Stimulated activated naive B cell treated with anti-CD40 and anti-IgM and Interleukin-4, amounts not matched to agents 10 μg/mL and 1 μg/mL and 100 μg/mL, for 72 hours (primary cell): Measurements from ENCODE around the gene FAM13A.

Experiments used
- ATAC-seq, 2 donors: fragments of 150-1000 bp; cut with Tn5 transposase; replicated peaks; 2 replicates each; pipeline ENCODE4 v1.10.0; 2021; ENCODE audit warnings: moderate library complexity in 1 of 2
- DNase-seq: peaks from one replicate; pipeline ENCODE4 v3.0.0; 2021
- H3K27ac Mint-ChIP-seq: one replicate; pipeline ENCODE4 v1.8.0; 2022; ENCODE audit warnings: mild to moderate bottlenecking, mixed read lengths
- H3K27me3 Mint-ChIP-seq, 2 donors: one replicate each; pipeline ENCODE4 v1.8.0; 2022; ENCODE audit warnings: mixed read lengths in 2 of 2
- H3K36me3 Mint-ChIP-seq, 2 donors: one replicate each; pipeline ENCODE4 v1.8.0; 2022; ENCODE audit warnings: mixed read lengths in 2 of 2, mild to moderate bottlenecking in 1 of 2
- H3K4me1 Mint-ChIP-seq, 2 donors: one replicate each; pipeline ENCODE4 v1.8.0; 2022; ENCODE audit warnings: mixed read lengths in 2 of 2, mild to moderate bottlenecking in 1 of 2
- H3K4me3 Mint-ChIP-seq, 2 donors: one replicate each; pipeline ENCODE4 v1.8.0; 2022; ENCODE audit warnings: mild to moderate bottlenecking in 2 of 2, mixed read lengths in 2 of 2, moderate library complexity in 1 of 2
- H3K9me3 Mint-ChIP-seq, 2 donors: one replicate each; pipeline ENCODE4 v1.8.0; 2022; ENCODE audit warnings: mixed read lengths in 2 of 2, mild to moderate bottlenecking in 1 of 2

The FAM13A gene

GRCh38 chr4:88814043-88814617 lies 242.9 kb downstream of the FAM13A start:
- H3K27ac Mint-ChIP-seq = no peak overlapping the region
- no peaks in the 10 kb centered on the region for H3K9me3 Mint-ChIP-seq
- no peaks in the 10 kb centered on the region for H3K36me3 Mint-ChIP-seq
- no peak overlapping the region for H3K4me3 Mint-ChIP-seq
- ATAC-seq (no peak), DNase-seq (no peak)
- no peaks in the 10 kb centered on the region for H3K4me1 Mint-ChIP-seq
- H3K27me3 Mint-ChIP-seq = peaks cover 0 to 4% of the 10 kb centered on the region in 2 donors

GRCh38 chr4:88813013-88813412 lies 244.0 kb downstream of the FAM13A start:
- Mint-ChIP-seq H3K27ac (no peak overlapping the region), H3K9me3 (no peaks in the 10 kb centered on the region), H3K36me3 (no peaks in the 10 kb centered on the region), H3K4me1 (no peaks in the 10 kb centered on the region), H3K4me3 (no peak overlapping the region), H3K27me3 (peaks cover 0 to 4% of the 10 kb centered on the region in 2 donors)
- no peak for DNase-seq
- ATAC-seq = no peak

- H3K4me1 Mint-ChIP-seq = no peaks in the 10 kb centered on the region
- H3K27me3 Mint-ChIP-seq = peaks cover 0 to 4% of the 10 kb centered on the region in 2 donors
- H3K27ac Mint-ChIP-seq = no peak overlapping the region
- DNase-seq (no peak), ATAC-seq (no peak)
- no peaks in the 10 kb centered on the region for H3K9me3 Mint-ChIP-seq
- H3K36me3 Mint-ChIP-seq = no peaks in the 10 kb centered on the region
- no peak overlapping the region for H3K4me3 Mint-ChIP-seq
These were observed 244.6 kb downstream of the FAM13A start for GRCh38 chr4:88812420-88812819.

GRCh38 chr4:88811904-88812303 lies 245.1 kb downstream of the FAM13A start:
- DNase-seq = no peak

GRCh38 chr4:88810325-88810724 lies 246.7 kb downstream of the FAM13A start:
- Mint-ChIP-seq H3K27me3 (peaks cover 0 to 4% of the 10 kb centered on the region in 2 donors), H3K9me3 (no peaks in the 10 kb centered on the region), H3K4me1 (no peaks in the 10 kb centered on the region), H3K27ac (no peak overlapping the region), H3K4me3 (no peak overlapping the region), H3K36me3 (no peaks in the 10 kb centered on the region)
- ATAC-seq (no peak), DNase-seq (no peak)

More at GRCh38 chr4:88811904-88812303, 245.1 kb downstream of the FAM13A start:
- Mint-ChIP-seq H3K27me3 (peaks cover 0 to 4% of the 10 kb centered on the region in 2 donors), H3K27ac (no peak overlapping the region), H3K9me3 (no peaks in the 10 kb centered on the region), H3K4me1 (no peaks in the 10 kb centered on the region), H3K4me3 (no peak overlapping the region), H3K36me3 (no peaks in the 10 kb centered on the region)
- no peak for ATAC-seq

GRCh38 chr4:88809576-88810219 lies 247.3 kb downstream of the FAM13A start:
- Mint-ChIP-seq H3K4me3 (no peak overlapping the region), H3K9me3 (no peaks in the 10 kb centered on the region), H3K27me3 (peaks cover 0 to 4% of the 10 kb centered on the region in 2 donors), H3K27ac (no peak overlapping the region), H3K36me3 (no peaks in the 10 kb centered on the region), H3K4me1 (no peaks in the 10 kb centered on the region)
- ATAC-seq = no peak
- no peak for DNase-seq

GRCh38 chr4:88809101-88809500 lies 247.9 kb downstream of the FAM13A start:
- H3K4me3 Mint-ChIP-seq = no peak overlapping the region
- DNase-seq (no peak), ATAC-seq (no peak)
- H3K4me1 Mint-ChIP-seq = no peaks in the 10 kb centered on the region
- no peaks in the 10 kb centered on the region for H3K9me3 Mint-ChIP-seq
- H3K27ac Mint-ChIP-seq = no peak overlapping the region
- H3K27me3 Mint-ChIP-seq = peaks cover 0 to 2% of the 10 kb centered on the region in 2 donors
- H3K36me3 Mint-ChIP-seq = no peaks in the 10 kb centered on the region

- no peaks in the 10 kb centered on the region for H3K36me3 Mint-ChIP-seq
- ATAC-seq = no peak
- H3K9me3 Mint-ChIP-seq = no peaks in the 10 kb centered on the region
- H3K27ac Mint-ChIP-seq = no peak overlapping the region
- no peak for DNase-seq
- H3K4me1 Mint-ChIP-seq = peaks cover 0 to 5% of the 10 kb centered on the region in 2 donors
- no peaks in the 10 kb centered on the region for H3K27me3 Mint-ChIP-seq
- H3K4me3 Mint-ChIP-seq = no peak overlapping the region
These were observed 249.5 kb downstream of the FAM13A start for GRCh38 chr4:88807499-88807898.

GRCh38 chr4:88804234-88804633 lies 252.8 kb downstream of the FAM13A start:
- no peaks in the 10 kb centered on the region for H3K27me3 Mint-ChIP-seq
- DNase-seq = no peak
- no peak overlapping the region for H3K4me3 Mint-ChIP-seq
- ATAC-seq = peak in 1 of 2 donors; percentile 33
- peaks cover 0 to 5% of the 10 kb centered on the region in 2 donors for H3K4me1 Mint-ChIP-seq
- H3K27ac Mint-ChIP-seq = no peak overlapping the region
- H3K36me3 Mint-ChIP-seq = no peaks in the 10 kb centered on the region
- H3K9me3 Mint-ChIP-seq = no peaks in the 10 kb centered on the region

GRCh38 chr4:88803600-88804096 lies 253.3 kb downstream of the FAM13A start:
- no peaks in the 10 kb centered on the region for H3K9me3 Mint-ChIP-seq
- no peak overlapping the region for H3K27ac Mint-ChIP-seq
- H3K27me3 Mint-ChIP-seq = no peaks in the 10 kb centered on the region
- DNase-seq (no peak), ATAC-seq (peak; percentile 65 to 81)
- peaks cover 0 to 5% of the 10 kb centered on the region in 2 donors for H3K4me1 Mint-ChIP-seq
- no peak overlapping the region for H3K4me3 Mint-ChIP-seq
- H3K36me3 Mint-ChIP-seq = no peaks in the 10 kb centered on the region

GRCh38 chr4:88802585-88803286 lies 254.2 kb downstream of the FAM13A start:
- no peaks in the 10 kb centered on the region for H3K36me3 Mint-ChIP-seq
- H3K27ac Mint-ChIP-seq = no peak overlapping the region
- no peaks in the 10 kb centered on the region for H3K9me3 Mint-ChIP-seq
- no peaks in the 10 kb centered on the region for H3K27me3 Mint-ChIP-seq
- no peak overlapping the region for H3K4me3 Mint-ChIP-seq
- no peak for DNase-seq
- H3K4me1 Mint-ChIP-seq = peaks cover 0 to 5% of the 10 kb centered on the region in 2 donors
- ATAC-seq = no peak

- H3K27ac Mint-ChIP-seq = no peak overlapping the region
- H3K4me1 Mint-ChIP-seq = peaks cover 0 to 5% of the 10 kb centered on the region in 2 donors
- no peaks in the 10 kb centered on the region for H3K9me3 Mint-ChIP-seq
- peaks cover 0 to under 1% of the 10 kb centered on the region in 2 donors for H3K36me3 Mint-ChIP-seq
- H3K4me3 Mint-ChIP-seq = no peak overlapping the region
- H3K27me3 Mint-ChIP-seq = no peaks in the 10 kb centered on the region
- DNase-seq (no peak), ATAC-seq (no peak)
These were observed 254.8 kb downstream of the FAM13A start for GRCh38 chr4:88802138-88802537.

- Mint-ChIP-seq H3K9me3 (peaks cover 0 to 3% of the 10 kb centered on the region in 2 donors), H3K27ac (no peak overlapping the region), H3K4me1 (peaks cover 0 to 5% of the 10 kb centered on the region in 2 donors), H3K4me3 (no peak overlapping the region), H3K36me3 (peaks cover 0 to 1% of the 10 kb centered on the region in 2 donors), H3K27me3 (no peaks in the 10 kb centered on the region)
- ATAC-seq (peak in 1 of 2 donors; percentile 23), DNase-seq (no peak)
These were observed 257.1 kb downstream of the FAM13A start for GRCh38 chr4:88799900-88800299.

- peaks cover 0 to 1% of the 10 kb centered on the region in 2 donors for H3K36me3 Mint-ChIP-seq
- H3K4me3 Mint-ChIP-seq = no peak overlapping the region
- no peak for ATAC-seq
These were observed 259.3 kb downstream of the FAM13A start for GRCh38 chr4:88797725-88798124.

More at GRCh38 chr4:88797725-88798124, 259.3 kb downstream of the FAM13A start:
- Mint-ChIP-seq H3K4me1 (peaks cover 0 to 1% of the 10 kb centered on the region in 2 donors), H3K27me3 (no peaks in the 10 kb centered on the region), H3K9me3 (peaks cover 0 to 3% of the 10 kb centered on the region in 2 donors), H3K27ac (no peak overlapping the region)
- DNase-seq = no peak
